ENCODE results near the gene ZNF484.
A peak's percentile ranks its signal among the peaks of the same experiment; 100 is the strongest.
"Not testable (repeated sequence)": the region's sequence is repeated elsewhere in the genome, so short reads cannot be mapped to it uniquely, and the experiment has no call there.

ZNF484 gene

GRCh38 chr9:92877531-92878430 lies at the start of gene ZNF484:
Gene ZNF484 (minus strand): TSS chr9:92878038. CDS start chr9:92875029, 3,009 bp downstream.
- DNase-seq: peak; percentile 97

DNA sequence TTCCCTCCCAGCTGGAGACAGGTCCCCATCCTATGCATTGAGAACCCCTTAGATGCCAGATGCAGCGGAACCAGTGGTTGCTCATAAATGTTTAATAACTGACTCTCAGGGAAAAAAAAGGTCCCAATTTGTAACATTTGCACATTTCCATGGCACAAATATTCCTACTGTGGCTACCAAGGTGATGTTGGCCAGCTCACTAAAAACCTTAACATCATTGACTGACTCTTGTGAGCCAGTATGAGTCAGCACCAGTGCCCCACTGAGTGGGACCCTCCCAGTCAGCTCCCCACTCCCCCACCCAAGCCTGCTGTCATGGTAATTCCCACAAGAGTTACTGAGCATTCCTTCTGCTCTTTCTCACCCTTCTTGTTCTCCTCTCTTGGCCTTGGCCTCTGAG lies 42.6 kb upstream of the ZNF484 start:
- no peak for DNase-seq

- DNase-seq: no peak
Measured at GRCh38 chr9:92917176-92917800, 39.5 kb upstream of the ZNF484 start.

DNA sequence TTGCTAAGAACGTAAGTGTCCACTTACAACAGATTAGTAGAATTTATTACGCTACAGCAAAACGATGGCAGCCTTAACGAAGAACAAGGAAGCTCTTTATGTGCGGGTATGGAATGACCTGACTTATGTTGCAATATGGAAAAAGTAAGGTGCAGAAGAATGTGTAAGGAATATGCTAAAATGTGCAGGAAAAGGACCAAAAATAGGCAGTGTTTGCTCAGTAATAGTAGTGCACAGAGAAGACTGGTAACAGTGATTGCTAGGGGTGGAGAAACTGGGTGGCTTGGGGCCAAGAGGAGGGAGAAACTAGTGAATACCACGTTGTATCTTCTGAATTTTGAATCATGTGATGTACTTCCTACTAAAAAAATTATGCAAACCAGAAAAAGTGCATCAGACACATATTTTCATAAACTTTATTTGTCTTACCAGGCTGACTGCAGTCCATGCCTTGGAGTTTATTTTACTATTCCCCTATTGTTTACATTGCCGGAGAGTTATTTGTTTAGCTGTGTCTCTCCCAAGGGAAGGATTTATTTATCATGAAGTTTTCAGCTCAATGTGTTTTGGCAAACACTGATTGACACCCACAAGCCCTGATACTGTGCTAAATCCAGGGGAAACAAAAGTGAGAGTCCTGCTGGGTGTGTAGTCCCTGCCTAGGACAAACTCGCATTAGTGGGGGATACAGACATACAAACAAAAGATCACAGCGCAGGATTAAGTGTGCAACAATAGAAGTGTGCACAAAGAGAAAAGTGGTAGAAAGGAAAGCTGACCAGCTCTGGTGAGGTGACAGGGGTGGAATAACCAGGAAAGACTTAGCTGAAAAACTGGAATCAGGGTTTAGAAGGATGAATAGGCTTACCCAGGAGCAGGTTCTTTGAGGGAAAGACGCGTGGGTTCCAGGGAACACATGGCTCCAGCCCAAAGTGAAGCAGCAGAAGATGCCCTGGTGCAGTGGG lies 34.0 kb upstream of the ZNF484 start:
- no peak for DNase-seq

GRCh38 chr9:92905137-92905536 lies 27.3 kb upstream of the ZNF484 start:
- not testable (repeated sequence) for DNase-seq

- DNase-seq: no peak
Measured at GRCh38 chr9:92897323-92897722, 19.5 kb upstream of the ZNF484 start.

DNA sequence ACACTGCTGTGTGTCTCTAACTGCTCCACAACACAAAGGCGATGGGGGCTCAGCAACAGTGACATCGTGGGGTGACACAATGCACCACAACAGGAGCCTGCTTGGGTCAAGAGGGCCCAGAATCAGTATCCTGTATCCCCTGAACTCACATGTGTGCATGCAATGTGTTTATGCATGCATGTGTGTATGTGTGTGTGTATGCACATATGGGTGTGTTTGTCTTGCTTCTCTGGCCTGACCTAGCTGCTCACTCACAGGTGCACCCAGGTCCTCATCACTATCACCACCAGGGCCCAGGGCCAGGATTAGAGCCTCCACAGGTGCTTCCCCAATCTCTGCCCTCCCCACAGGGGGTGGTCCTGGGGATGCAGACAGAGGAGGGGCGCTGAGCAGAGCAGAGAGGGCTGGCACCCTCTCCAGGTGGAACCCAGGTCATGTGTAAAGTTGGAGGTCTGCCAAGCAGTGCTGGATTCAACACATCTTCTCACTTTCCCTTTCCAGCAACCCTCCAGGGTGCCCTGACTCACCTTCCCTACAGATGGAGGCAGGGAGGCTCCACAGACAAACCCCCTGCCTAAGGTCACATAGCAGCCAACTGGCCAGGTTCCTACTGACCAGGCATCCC lies 18.1 kb upstream of the ZNF484 start:
- DNase-seq: no peak

GRCh38 chr9:92894711-92895362 lies 17.0 kb upstream of the ZNF484 start:
- no peak for DNase-seq

- DNase-seq: not testable (repeated sequence)
Measured at GRCh38 chr9:92893916-92894610, 16.2 kb upstream of the ZNF484 start.

DNA sequence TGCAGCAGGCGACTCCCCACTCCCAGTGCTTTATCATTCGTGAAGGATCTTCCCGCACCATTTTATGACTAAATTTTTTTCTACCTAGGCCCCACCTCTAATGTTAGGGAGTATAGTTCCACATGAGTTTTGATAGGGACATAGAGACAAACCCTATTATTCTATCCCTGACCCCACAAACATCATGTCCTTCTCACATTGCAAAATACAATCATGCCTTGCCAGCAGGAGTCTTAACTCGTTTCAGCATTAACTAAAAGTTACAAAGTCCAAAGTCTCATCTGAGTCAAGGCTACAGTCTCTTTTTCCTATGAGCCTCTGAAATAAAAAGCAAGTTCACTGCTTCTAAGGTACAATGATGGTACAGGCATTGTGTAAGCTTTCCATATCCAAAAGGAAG lies 14.4 kb upstream of the ZNF484 start:
- not testable (repeated sequence) for DNase-seq

- DNase-seq: no peak
Measured at GRCh38 chr9:92890761-92891160, 12.9 kb upstream of the ZNF484 start.

GRCh38 chr9:92887880-92888338 lies 10.1 kb upstream of the ZNF484 start:
- no peak for DNase-seq

DNA sequence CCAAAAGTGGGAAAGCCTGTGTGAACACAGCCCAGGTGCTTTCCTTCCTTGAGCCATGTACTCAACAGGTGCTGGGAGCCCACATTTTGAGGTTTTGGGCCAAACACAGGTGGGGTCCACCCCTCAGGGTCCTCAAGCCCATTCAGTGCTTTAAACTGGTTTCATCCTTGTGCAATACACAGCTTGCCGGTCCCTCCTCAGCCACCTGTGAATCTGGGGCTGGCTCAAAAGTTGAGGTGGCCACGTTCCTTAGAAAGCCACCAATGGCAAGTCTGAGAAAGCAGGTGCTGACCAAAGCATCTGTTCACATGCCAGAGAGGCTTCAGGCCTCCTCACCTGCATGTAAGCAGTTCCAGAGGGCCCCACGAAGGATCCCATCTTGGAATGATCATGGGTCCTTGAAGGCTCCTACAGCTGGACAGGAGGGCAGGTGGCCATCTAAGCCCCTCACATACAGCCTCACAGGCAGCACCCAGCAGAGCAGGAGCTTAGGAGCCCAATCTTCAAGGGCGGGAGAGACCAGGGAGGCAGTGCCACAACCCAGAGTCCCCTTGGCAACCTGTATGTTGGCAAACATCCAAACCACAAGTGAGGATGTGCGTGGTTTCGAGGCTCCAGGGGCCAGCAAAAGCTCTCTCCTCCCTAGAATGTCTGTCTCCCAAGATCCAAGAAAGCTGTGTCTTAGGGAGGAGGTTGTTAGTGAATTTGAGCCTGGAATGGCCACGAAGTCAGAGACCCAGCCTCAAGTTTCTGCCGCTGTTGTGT lies 9.2 kb upstream of the ZNF484 start:
- DNase-seq: not testable (repeated sequence)

DNA sequence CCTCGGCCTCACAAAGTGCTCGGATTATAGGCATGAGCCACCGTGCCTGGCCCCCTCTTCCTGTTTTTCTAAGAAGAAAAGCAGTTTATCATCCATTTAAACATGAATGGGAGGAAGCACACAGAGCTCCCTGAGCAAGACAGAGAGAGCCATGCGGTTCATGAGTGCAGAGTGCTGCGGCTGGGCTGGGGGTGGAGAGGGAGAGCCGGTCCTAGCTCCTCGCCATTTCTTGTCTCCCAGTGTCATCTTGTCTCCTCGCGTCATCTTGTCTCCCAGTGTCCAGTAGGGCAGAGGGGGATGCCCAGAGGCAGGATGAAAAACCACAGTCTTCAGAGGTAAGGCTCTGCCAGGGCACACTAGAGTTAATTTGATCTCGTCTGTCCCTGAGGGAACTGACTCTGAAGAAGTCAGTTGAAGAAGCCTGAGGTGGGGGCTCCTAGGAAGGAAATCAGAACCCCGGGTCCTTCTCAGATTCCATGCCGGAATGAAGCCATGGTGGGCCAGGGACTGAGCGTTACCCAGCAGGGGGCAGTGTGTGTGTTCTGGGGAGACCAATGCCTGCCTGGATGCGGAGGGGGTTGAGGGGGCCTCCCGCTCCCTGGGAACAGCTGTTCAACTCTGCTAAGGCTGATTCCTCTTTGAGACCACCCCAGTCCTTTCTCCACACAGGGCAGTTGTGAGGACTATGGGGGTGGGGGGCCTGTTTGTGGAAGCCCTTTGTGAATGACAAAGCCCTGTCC lies 6.0 kb upstream of the ZNF484 start:
- DNase-seq: not testable (repeated sequence)

GRCh38 chr9:92882276-92882675 lies 4.4 kb upstream of the ZNF484 start:
- no peak for DNase-seq

- no peak for DNase-seq
Measured at GRCh38 chr9:92875373-92875772, 2.5 kb downstream of the ZNF484 start.

DNA sequence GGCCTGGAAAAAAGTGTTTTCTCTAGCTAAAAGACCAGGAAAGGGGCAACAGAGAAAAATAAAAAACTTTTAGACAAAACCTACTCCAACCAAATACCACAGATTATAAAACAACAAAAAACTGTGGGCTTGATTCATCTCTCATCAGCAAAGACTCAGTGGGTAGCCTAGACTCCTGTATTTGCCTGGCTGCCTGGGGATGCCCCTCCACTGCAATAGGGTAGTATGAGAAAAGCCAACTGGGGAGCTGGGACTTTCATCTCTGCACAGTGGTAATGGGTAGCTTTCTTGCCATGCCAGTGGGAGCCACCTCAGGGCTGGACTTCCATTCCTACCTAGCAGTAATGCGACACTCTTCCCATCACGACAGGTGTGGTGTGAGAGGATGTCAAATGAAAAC lies 7.5 kb downstream of the ZNF484 start:
- no peak for DNase-seq

DNA sequence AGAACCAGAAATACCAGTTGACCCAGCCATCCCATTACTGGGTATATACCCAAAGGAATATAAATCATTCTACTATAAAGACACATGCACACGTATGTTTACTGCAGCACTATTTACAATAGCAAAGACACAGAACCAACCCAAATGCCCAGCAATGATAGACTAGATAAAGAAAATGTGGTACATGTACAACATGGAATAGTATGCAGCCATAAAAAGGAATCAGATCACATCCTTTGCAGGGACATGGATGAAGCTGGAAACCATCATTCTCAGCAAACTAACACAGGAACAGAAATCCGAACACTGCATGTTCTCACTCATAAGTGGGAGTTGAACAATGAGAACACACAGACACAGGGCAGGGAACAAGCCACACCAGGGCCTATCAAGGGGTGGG lies 11.2 kb downstream of the ZNF484 start:
- not testable (repeated sequence) for DNase-seq

- no peak for DNase-seq
Measured at GRCh38 chr9:92864152-92864551, 13.7 kb downstream of the ZNF484 start.

DNA sequence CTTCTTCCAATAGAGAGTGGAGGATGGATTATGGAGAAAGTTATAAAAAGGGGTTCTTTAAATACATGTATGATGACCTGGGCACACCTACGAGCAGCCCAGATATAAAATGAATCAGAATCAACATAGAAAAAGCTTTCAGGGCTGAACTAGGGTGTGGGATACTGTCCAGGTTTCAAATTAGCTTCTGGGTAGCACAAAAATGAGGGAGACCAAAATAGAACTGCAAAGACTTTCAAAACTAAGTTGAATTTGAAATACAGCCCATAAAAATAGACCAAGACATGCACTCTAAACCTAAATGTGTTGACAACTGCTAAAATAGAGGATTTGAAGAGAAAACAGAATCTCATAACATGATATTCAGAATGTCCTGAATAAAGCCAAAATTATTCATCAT lies 17.0 kb downstream of the ZNF484 start:
- no peak for DNase-seq

All from activated naive CD4-positive, alpha-beta T cell treated with anti-CD3 and anti-CD28 coated beads, Interleukin-2, amount 50 U/mL, for 16 hours (primary cell).